ENCODE results near the gene EAF2. TPM values are rescaled to one million over a fixed set of nuclear protein-coding genes. Genes with fewer than 3 reads are reported as not detected.

The EAF2 gene
- total and polyA plus RNA-seq, 7 experiments from 2014 or later, result 6.4 to 16.6 (median 13.6) TPM

GRCh38 chr3:121918779-121919483, 83.9 kb downstream of the EAF2 start:
- no peaks in the 10 kb centered on the region for H3K36me3 ChIP-seq (ENCODE audit: control insufficient read depth in 2 of 3, insufficient read depth in 3 of 3, low read length in 3 of 3)
- Mint-ChIP-seq H3K4me3 (no peak overlapping the region), H3K27me3 (no peaks in the 10 kb centered on the region), H3K27ac (no peak overlapping the region), H3K36me3 (peaks cover 0 to 43% (median 24%) of the 10 kb centered on the region in 5 donors), H3K9me3 (no peaks in the 10 kb centered on the region), H3K4me1 (no peaks in the 10 kb centered on the region)
- ChIA-PET POLR2A (no interaction called here), CTCF (no interaction called here)
- intact Hi-C loops (cut with micrococcal nuclease), result no loop called here
- DNase-seq (no peak), ATAC-seq (no peak)
- H3K27ac ChIP-seq (ENCODE audit: low read depth, low read length), result no peak overlapping the region
- H3K4me3 ChIP-seq (ENCODE audit: low read length), result no peak overlapping the region
- H3K27me3 ChIP-seq (ENCODE audit: control insufficient read depth in 2 of 2, insufficient read depth in 2 of 2, low read length in 2 of 2), result no peaks in the 10 kb centered on the region
- no peaks in the 10 kb centered on the region for H3K9me3 ChIP-seq (ENCODE audit: control insufficient read depth in 2 of 3, low read length in 3 of 3)
- H3K4me1 ChIP-seq (ENCODE audit: control insufficient read depth in 2 of 2, insufficient read depth in 2 of 2, low read length in 2 of 2), result no peaks in the 10 kb centered on the region

DNA sequence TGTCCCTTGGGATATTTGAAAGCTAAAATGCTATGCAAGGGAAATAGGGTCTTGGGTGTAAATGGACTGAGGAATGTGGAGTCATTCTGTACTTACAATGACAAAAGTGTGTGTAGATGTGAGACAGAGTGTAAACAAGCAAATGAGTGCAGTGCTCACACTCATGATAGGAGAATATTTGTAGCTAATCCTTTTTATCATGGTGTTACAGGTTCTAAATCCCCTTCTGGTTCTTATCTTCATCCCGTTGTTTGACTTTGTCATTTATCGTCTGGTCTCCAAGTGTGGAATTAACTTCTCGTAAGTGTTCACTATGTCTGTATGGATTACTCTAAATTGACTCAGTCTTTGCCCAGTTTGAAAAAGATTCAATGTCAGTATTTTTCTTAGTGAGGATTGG, 89.7 kb downstream of the EAF2 start:
- ChIA-PET CTCF (no interaction called here), POLR2A (no interaction called here)
- intact Hi-C loops (cut with micrococcal nuclease), result no loop called here
- Histone ChIP-seq H3K4me3 (ENCODE audit: low read length) (no peak overlapping the region), H3K27ac (ENCODE audit: low read depth, low read length) (no peak overlapping the region), H3K27me3 (ENCODE audit: control insufficient read depth in 2 of 2, insufficient read depth in 2 of 2, low read length in 2 of 2) (no peaks in the 10 kb centered on the region), H3K36me3 (ENCODE audit: control insufficient read depth in 2 of 3, insufficient read depth in 3 of 3, low read length in 3 of 3) (no peaks in the 10 kb centered on the region), H3K4me1 (ENCODE audit: control insufficient read depth in 2 of 2, insufficient read depth in 2 of 2, low read length in 2 of 2) (no peaks in the 10 kb centered on the region), H3K9me3 (ENCODE audit: control insufficient read depth in 2 of 3, low read length in 3 of 3) (no peaks in the 10 kb centered on the region)
- Mint-ChIP-seq H3K27ac (no peak overlapping the region), H3K9me3 (peaks cover 0 to 4% (median 0%) of the 10 kb centered on the region in 11 donors), H3K4me1 (no peaks in the 10 kb centered on the region), H3K4me3 (no peak overlapping the region), H3K36me3 (peaks cover 7 to 53% (median 38%) of the 10 kb centered on the region in 5 donors), H3K27me3 (no peaks in the 10 kb centered on the region)
- ATAC-seq, result no peak
- DNase-seq, result no peak

DNA sequence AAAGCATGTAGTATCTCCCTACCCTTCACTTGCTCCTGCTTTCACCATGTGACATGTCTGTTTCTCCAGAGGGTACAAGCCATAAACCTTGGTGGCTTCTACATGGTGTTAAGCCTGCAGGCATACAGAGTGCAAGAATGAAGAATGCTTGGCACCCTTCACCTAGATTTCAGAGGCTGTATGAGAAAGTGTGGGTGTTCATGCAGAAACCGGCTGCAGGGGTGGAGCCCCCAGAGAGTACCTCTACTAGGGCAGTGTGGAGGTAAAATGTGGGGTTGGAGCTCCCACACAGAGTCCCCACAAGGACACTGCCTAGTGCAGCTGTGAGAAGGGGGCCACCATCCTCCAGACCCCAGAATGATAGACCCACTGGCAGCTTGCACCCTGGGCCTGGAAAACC, 91.4 kb downstream of the EAF2 start:
- H3K9me3 ChIP-seq (ENCODE audit: control insufficient read depth in 2 of 3, low read length in 3 of 3), result no peaks in the 10 kb centered on the region
- H3K27ac Mint-ChIP-seq, result no peak overlapping the region
- no peak overlapping the region for H3K27ac ChIP-seq (ENCODE audit: low read depth, low read length)
- DNase-seq (no peak), ATAC-seq (no peak)
- H3K4me3 Mint-ChIP-seq, result no peak overlapping the region
- no peaks in the 10 kb centered on the region for H3K27me3 ChIP-seq (ENCODE audit: control insufficient read depth in 2 of 2, insufficient read depth in 2 of 2, low read length in 2 of 2)
- POLR2A ChIA-PET, result no interaction called here
- intact Hi-C loops (cut with micrococcal nuclease), result no loop called here
- no peaks in the 10 kb centered on the region for H3K27me3 Mint-ChIP-seq
- H3K9me3 Mint-ChIP-seq, result peaks cover 0 to 4% (median 0%) of the 10 kb centered on the region in 11 donors
- H3K4me1 ChIP-seq (ENCODE audit: control insufficient read depth in 2 of 2, insufficient read depth in 2 of 2, low read length in 2 of 2), result no peaks in the 10 kb centered on the region
- no peak overlapping the region for H3K4me3 ChIP-seq (ENCODE audit: low read length)
- peaks cover 7 to 56% (median 35%) of the 10 kb centered on the region in 5 donors for H3K36me3 Mint-ChIP-seq
- CTCF ChIA-PET, result no interaction called here
- H3K4me1 Mint-ChIP-seq, result no peaks in the 10 kb centered on the region
- no peaks in the 10 kb centered on the region for H3K36me3 ChIP-seq (ENCODE audit: control insufficient read depth in 2 of 3, insufficient read depth in 3 of 3, low read length in 3 of 3)

Other genes starting within 250 kb of the EAF2 start
- gene FBXO40, start 241.8 kb upstream of the EAF2 start, total RNA-seq, result not detected
- gene FBXO40, start 241.8 kb upstream of the EAF2 start, polyA plus RNA-seq, result under 1 TPM; 0.12 to 0.17 TPM
- 100 to 1,000 TPM; 275 to 357 (median 311) TPM for gene HCLS1, start 174.3 kb upstream of the EAF2 start, total RNA-seq
- 100 to 1,000 TPM; 340 to 452 TPM for gene HCLS1, start 174.3 kb upstream of the EAF2 start, polyA plus RNA-seq
- gene GOLGB1, start 85.5 kb upstream of the EAF2 start, total RNA-seq, result 10 to 100 TPM; 29.5 to 49.7 (median 44.5) TPM
- 10 to 100 TPM in 1 of 2 donors, 1 to 10 TPM in 1; 3.4 to 11.1 TPM for gene GOLGB1, start 85.5 kb upstream of the EAF2 start, polyA plus RNA-seq
- 10 to 100 TPM; 32.6 to 45.6 (median 35.8) TPM for gene IQCB1, start 149 bp upstream of the EAF2 start, total RNA-seq
- 10 to 100 TPM; 20.3 to 21.5 TPM for gene IQCB1, start 149 bp upstream of the EAF2 start, polyA plus RNA-seq
- gene SLC15A2, start 59.2 kb downstream of the EAF2 start, total RNA-seq, result 1 to 10 TPM; 1.6 to 6.8 (median 3.8) TPM
- gene SLC15A2, start 59.2 kb downstream of the EAF2 start, polyA plus RNA-seq, result under 1 TPM in 1 of 2 donors, not detected in 1; 0.46 TPM
- under 1 TPM in 2 of 5 experiments, not detected in 3; 0.19 to 0.31 TPM for gene ILDR1, start 187.0 kb downstream of the EAF2 start, total RNA-seq
- not detected for gene ILDR1, start 187.0 kb downstream of the EAF2 start, polyA plus RNA-seq
- gene CD86, start 220.2 kb downstream of the EAF2 start, total RNA-seq, result 10 to 100 TPM in 1 of 5 experiments, 1 to 10 TPM in 4; 1.0 to 24.0 (median 2.4) TPM
- gene CD86, start 220.2 kb downstream of the EAF2 start, polyA plus RNA-seq, result under 1 TPM; 0.07 to 0.24 TPM